Gastroesophageal sphincter (tissue), 4 donors: ENCODE measurements around the gene GPX4. TPM values are rescaled to one million over a fixed set of nuclear protein-coding genes. Genes with fewer than 3 reads are reported as not detected.

Experiments used
- ATAC-seq: fragments of 150-250 bp; one replicate; pipeline ENCODE4 v1.9.1; 2016; ENCODE audit warnings: mild to moderate bottlenecking, moderate library complexity
- H3K27ac ChIP-seq, 4 donors: fragments of 200-600 bp; sonication (generic) in 3 of 4; 1 replicate in 3 of 4; 2 replicates in 1 of 4; pipeline ENCODE4 v1.5.1; 2016 to 2019
- H3K27me3 ChIP-seq: fragments of 200-600 bp; sonication (generic); one replicate; pipeline ENCODE4 v1.5.1; 2019
- H3K36me3 ChIP-seq, 2 donors: fragments of 200-600 bp; sonication (generic); one replicate each; pipeline ENCODE4 v1.5.1; 2019; ENCODE audit warnings: control low read depth in 1 of 2
- H3K4me1 ChIP-seq, 3 donors: fragments of 200-600 bp; sonication (generic); 1 replicate in 2 of 3; 2 replicates in 1 of 3; pipeline ENCODE4 v1.5.1; 2016 to 2019; ENCODE audit warnings: control low read depth in 2 of 3
- H3K4me3 ChIP-seq, 2 donors: fragments of 200-600 bp; sonication (generic); one replicate each; pipeline ENCODE4 v1.5.1; 2019; ENCODE audit warnings: mild to moderate bottlenecking in 1 of 2, moderate library complexity in 1 of 2
- H3K9me3 ChIP-seq, 3 donors: fragments of 200-600 bp; sonication (generic); one replicate each; pipeline ENCODE4 v1.5.1; 2017 to 2019; ENCODE audit warnings: control low read depth in 2 of 3
- CTCF ChIP-seq, 4 experiments: fragments of 200-600 bp in 2 of 4; fragments of 450-650 bp in 2 of 4; sonication (generic) in 1 of 4; IDR thresholded peaks; one replicate each; pipeline ENCODE4 v1.5.1; 2017 to 2019; ENCODE audit warnings: antibody characterized with exemption in 4 of 4, mild to moderate bottlenecking in 2 of 4, moderate library complexity in 2 of 4
- EP300 ChIP-seq: sonication (generic); formaldehyde crosslinking; IDR thresholded peaks from one replicate; pipeline ENCODE4 v1.6.1; 2017; ENCODE audit warnings: antibody characterized with exemption, mild to moderate bottlenecking
- POLR2A ChIP-seq, 2 donors: fragments of 450-650 bp; IDR thresholded peaks; one replicate each; pipeline ENCODE4 v1.6.1; 2017; ENCODE audit warnings: antibody characterized with exemption in 2 of 2, mild to moderate bottlenecking in 2 of 2, moderate library complexity in 1 of 2
- POLR2AphosphoS5 ChIP-seq: sonication (generic); formaldehyde crosslinking; IDR thresholded peaks from one replicate; pipeline ENCODE4 v1.6.1; 2017; ENCODE audit warnings: antibody characterized with exemption
- WGBS, 2 donors: methylation state at CpG; one replicate each; pipeline ENCODE4 v1.1.5; 2018; ENCODE audit warnings: low coverage in 1 of 2; 5-methylcytosine and 5-hydroxymethylcytosine counted together
- total RNA-seq, 4 donors: library from RNA; depleted of rRNA; stranded (reverse); fragments of >200 nt; gene quantifications; one replicate each; pipeline ENCODE4 v1.1.0, GENCODE V29; 2016

GPX4 gene
- total RNA-seq, 4 donors from 2014 or later = 311 to 452 (median 349) TPM

DNA sequence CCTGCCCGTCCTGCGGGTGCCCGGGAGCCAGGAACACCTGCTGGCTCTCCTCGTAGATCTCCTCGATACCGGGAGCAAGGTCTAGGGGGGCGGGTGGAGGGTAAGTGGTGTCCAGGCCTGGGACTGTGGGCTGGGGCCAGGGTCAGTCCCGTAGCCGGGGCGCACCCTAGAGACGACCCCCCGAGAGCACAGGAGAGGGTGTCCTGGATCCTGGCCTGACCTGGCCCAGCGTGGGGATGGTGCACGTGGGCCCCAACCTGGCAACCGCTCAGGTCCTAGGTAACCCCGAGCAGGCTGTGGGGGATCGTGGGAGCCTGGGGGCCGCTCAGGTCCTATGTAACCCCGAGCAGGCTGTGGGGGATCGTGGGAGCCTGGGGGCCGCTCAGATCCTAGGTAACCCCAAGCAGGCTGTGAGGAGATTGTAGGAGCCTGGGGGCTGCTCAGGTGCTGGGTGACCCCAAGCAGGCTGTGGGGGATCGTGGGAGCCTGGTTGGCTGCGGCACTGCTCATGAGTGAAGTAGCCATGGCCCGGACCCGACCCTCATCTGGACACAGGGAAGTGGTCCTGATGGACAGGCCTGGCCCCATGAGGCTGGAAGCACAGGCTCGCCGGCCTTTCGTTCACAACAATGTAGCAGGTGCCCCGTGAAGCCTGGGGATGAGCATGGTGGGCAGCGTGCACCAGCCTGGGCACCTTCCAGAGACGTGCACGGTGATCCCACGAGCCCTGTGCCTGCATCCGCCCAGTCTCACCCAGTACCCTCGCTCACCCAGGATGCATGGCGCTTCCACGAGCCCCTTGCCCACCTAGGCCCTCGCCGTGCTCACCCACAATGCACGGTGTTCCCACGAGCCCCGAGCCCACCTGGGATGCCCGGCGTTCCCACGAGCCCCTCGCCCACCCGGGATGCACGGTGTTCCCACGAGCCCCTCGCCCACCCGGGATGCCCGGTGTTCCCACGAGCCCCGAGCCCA is 6.2 kb downstream of the GPX4 start:
- Histone ChIP-seq H3K9me3 (no peaks in the 10 kb centered on the region), H3K27ac (no peak overlapping the region), H3K36me3 (peaks cover 0 to 91% of the 10 kb centered on the region in 2 donors), H3K4me3 (no peak overlapping the region), H3K27me3 (no peaks in the 10 kb centered on the region), H3K4me1 (peaks cover 0 to 58% (median 31%) of the 10 kb centered on the region in 3 donors)
- no peak for ATAC-seq
- 92% methylated on average over 10 of the region's 54 CpGs; no CpG with 5 or more reads in 1 of the 2 donors for WGBS, 2 donors
- TF ChIP-seq CTCF (IDR thresholded peaks at IDR 0.05) (no peak), POLR2AphosphoS5 (peak; percentile 23)

- Histone ChIP-seq H3K36me3 (peaks cover 0 to 95% of the 10 kb centered on the region in 2 donors), H3K4me1 (peaks cover 0 to 48% (median 21%) of the 10 kb centered on the region in 3 donors), H3K9me3 (no peaks in the 10 kb centered on the region), H3K4me3 (no peak overlapping the region), H3K27ac (peak overlapping the region in 3 of 4 donors; percentile 77 to 84 (median 78)), H3K27me3 (no peaks in the 10 kb centered on the region)
- ATAC-seq = no peak
- WGBS, 2 donors = 39 to 79% methylated on average over 3 to 6 of the region's 18 CpGs
- no peak for TF ChIP-seq POLR2A (IDR thresholded peaks at IDR 0.05)
- no peak for TF ChIP-seq EP300
- TF ChIP-seq POLR2AphosphoS5 = no peak
- no peak for TF ChIP-seq CTCF (IDR thresholded peaks at IDR 0.05)
These were observed 7.2 kb downstream of the GPX4 start for GRCh38 chr19:1110809-1111640.

- Histone ChIP-seq H3K36me3 (peaks cover 0 to 95% of the 10 kb centered on the region in 2 donors), H3K9me3 (no peaks in the 10 kb centered on the region), H3K27ac (peak overlapping the region in 3 of 4 donors; percentile 77 to 84 (median 78)), H3K4me1 (peaks cover 0 to 41% (median 17%) of the 10 kb centered on the region in 3 donors), H3K4me3 (no peak overlapping the region), H3K27me3 (no peaks in the 10 kb centered on the region)
- no peak for TF ChIP-seq POLR2AphosphoS5
- TF ChIP-seq CTCF (IDR thresholded peaks at IDR 0.05) = no peak
- TF ChIP-seq EP300 = no peak
- TF ChIP-seq POLR2A (IDR thresholded peaks at IDR 0.05) = no peak
- WGBS, 2 donors = no CpG with 5 or more reads among the region's 18 CpGs
- ATAC-seq = no peak
These were observed 8.0 kb downstream of the GPX4 start for GRCh38 chr19:1111641-1112267.

DNA sequence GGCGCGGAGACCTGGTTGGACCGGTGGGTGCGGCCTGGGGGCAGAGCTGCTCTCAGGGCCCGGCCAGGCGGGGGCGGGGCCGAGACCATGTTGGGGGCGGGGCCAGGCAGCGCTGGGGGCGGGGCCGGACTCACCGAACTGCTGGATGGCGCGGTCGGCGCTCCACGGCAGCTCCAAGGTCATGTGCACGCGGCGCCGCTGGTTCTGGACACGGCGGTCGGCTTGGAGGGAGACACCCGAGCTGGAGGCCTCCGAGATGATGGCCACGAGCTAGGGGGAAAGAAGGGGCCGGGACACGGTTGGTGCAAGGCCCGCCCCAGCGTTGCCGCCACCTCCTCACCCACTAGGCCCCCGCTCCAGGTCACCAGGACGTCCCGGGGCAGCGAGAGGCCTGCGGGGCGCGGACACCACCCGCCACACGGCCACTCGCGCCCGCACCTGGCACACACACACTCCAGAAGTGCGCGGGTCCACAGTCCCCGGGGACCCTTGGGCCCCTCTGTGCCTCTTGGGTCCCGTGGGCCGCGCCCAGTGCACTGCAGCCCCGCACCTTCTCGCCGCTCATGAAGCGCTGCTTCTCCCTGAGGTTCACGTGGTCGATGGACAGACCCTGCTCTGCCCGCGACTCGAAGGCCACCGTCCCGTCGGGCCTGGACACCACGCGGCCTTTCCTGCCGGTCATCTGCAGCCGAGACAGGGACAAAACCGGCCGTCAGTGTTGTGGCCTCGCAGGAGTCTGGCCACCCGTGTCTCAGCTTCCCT is 8.7 kb downstream of the GPX4 start:
- Histone ChIP-seq H3K9me3 (no peaks in the 10 kb centered on the region), H3K36me3 (peaks cover 0 to 95% of the 10 kb centered on the region in 2 donors), H3K27ac (peak overlapping the region; percentile 10 to 84 (median 78)), H3K4me3 (no peak overlapping the region), H3K4me1 (peaks cover 0 to 34% (median 17%) of the 10 kb centered on the region in 3 donors), H3K27me3 (no peaks in the 10 kb centered on the region)
- WGBS, 2 donors = no CpG with 5 or more reads among the region's 71 CpGs
- peak; percentile 14 for ATAC-seq
- TF ChIP-seq EP300 (no peak), POLR2AphosphoS5 (peak; percentile 15)
